Keratinocyte (primary cell): Measurements from ENCODE around the gene CNNM4. TPM values are rescaled to one million over a fixed set of nuclear protein-coding genes. Genes with fewer than 3 reads are reported as not detected.

Experiments
- DNase-seq: peaks from one replicate; pipeline ENCODE4 v3.0.0-alpha.2; 2011; ENCODE audit warnings: low read depth, missing footprints, low spot score
- FAIRE-seq: peaks from 2 replicates; lab custom pipeline; 2011; peaks lifted over from hg19 to GRCh38; lab: Jason Lieb, UNC
- H2AFZ ChIP-seq: 2 replicates; pipeline ENCODE4 v1.6.0; 2012; ENCODE audit warnings: low read length, control low read depth, inconsistent platforms; ENCODE audit not compliant: control insufficient read depth
- H3K27ac ChIP-seq: 2 replicates; pipeline ENCODE4 v1.5.1; 2011; ENCODE audit warnings: low read length; ENCODE audit not compliant: control insufficient read depth, insufficient read depth
- H3K27me3 ChIP-seq: 3 replicates; pipeline ENCODE4 v1.6.0; 2011; ENCODE audit warnings: low read length; ENCODE audit not compliant: control insufficient read depth, insufficient read depth; ENCODE audit errors: extremely low read depth
- H3K36me3 ChIP-seq, 2 experiments: 2 replicates in 1 of 2; 3 replicates in 1 of 2; pipeline ENCODE4 v1.5.1; 2011; ENCODE audit warnings: low read length in 2 of 2, mild to moderate bottlenecking in 1 of 2; ENCODE audit not compliant: control insufficient read depth in 2 of 2, insufficient read depth in 2 of 2; ENCODE audit errors: extremely low read depth in 1 of 2
- H3K4me1 ChIP-seq: 3 replicates; pipeline ENCODE4 v1.5.1; 2011; ENCODE audit warnings: low read length; ENCODE audit not compliant: control insufficient read depth, insufficient read depth; ENCODE audit errors: extremely low read depth
- H3K4me2 ChIP-seq: 3 replicates; pipeline ENCODE4 v1.6.0; 2011; ENCODE audit warnings: low read depth, low read length; ENCODE audit not compliant: control insufficient read depth, insufficient read depth; ENCODE audit errors: extremely low read depth
- H3K4me3 ChIP-seq, 3 experiments: fragments of 200-600 bp in 1 of 3; sonication (generic) in 1 of 3; 2 replicates in 2 of 3; 3 replicates in 1 of 3; pipeline ENCODE4 v1.5.1; 2011 to 2016; ENCODE audit warnings: low read length in 3 of 3, mild to moderate bottlenecking in 3 of 3, control low read depth in 2 of 3, inconsistent platforms in 1 of 3, low read depth in 1 of 3, mixed read lengths in 1 of 3, mixed run types in 1 of 3, moderate library complexity in 1 of 3; ENCODE audit not compliant: control insufficient read depth in 2 of 3, insufficient read depth in 2 of 3; ENCODE audit errors: extremely low read depth in 1 of 3
- H3K79me2 ChIP-seq: 2 replicates; pipeline ENCODE4 v1.6.0; 2012; ENCODE audit warnings: low read length; ENCODE audit not compliant: control insufficient read depth, insufficient read depth
- H3K9ac ChIP-seq: 3 replicates; pipeline ENCODE4 v1.6.0; 2011; ENCODE audit warnings: low read length; ENCODE audit not compliant: control insufficient read depth, insufficient read depth; ENCODE audit errors: extremely low read depth
- H3K9me1 ChIP-seq: 3 replicates; pipeline ENCODE4 v1.6.0; 2011; ENCODE audit warnings: low read length; ENCODE audit not compliant: control insufficient read depth, insufficient read depth; ENCODE audit errors: extremely low read depth
- H3K9me3 ChIP-seq: 2 replicates; pipeline ENCODE4 v1.5.1; 2012; ENCODE audit warnings: low read depth, low read length; ENCODE audit not compliant: control insufficient read depth
- H4K20me1 ChIP-seq: 3 replicates; pipeline ENCODE4 v1.6.0; 2011; ENCODE audit warnings: low read length; ENCODE audit not compliant: control insufficient read depth, insufficient read depth; ENCODE audit errors: extremely low read depth
- CTCF ChIP-seq, 3 experiments: IDR thresholded peaks in 1 of 3; conservative IDR thresholded peaks in 1 of 3; optimal IDR thresholded peaks in 1 of 3; 2 replicates in 2 of 3; 3 replicates in 1 of 3; pipeline versions ENCODE3 to v1.5.1; 2011; ENCODE audit warnings: low read length in 3 of 3, mild to moderate bottlenecking in 3 of 3, moderate library complexity in 2 of 3, control low read depth in 1 of 3, inconsistent platforms in 1 of 3; ENCODE audit not compliant: insufficient read depth in 2 of 3; ENCODE audit errors: extremely low read depth in 1 of 3
- EZH2 ChIP-seq: IDR thresholded peaks from one replicate; pipeline ENCODE4 v1.6.1; 2012; ENCODE audit warnings: inconsistent platforms, mild to moderate bottlenecking, low read length, moderate library complexity
- dilution Hi-C: fragments of 300-500 bp; cut with MboI; formaldehyde crosslinking; loops from one replicate; pipeline ENCODE4 v1.7.0; 2020; ENCODE audit warnings: low sequenced_read_pairs; ENCODE audit not compliant: extremely low pct_ligation_motif_present
- polyA plus RNA-seq, 5 experiments: library from polyadenylated mRNA; depleted of rRNA in 3 of 5; stranded (reverse) in 3 of 5; stranded (forward) in 1 of 5; unstranded in 1 of 5; fragments of >200 nt; gene quantifications; 1 replicate in 1 of 5; 2 replicates in 3 of 5; 3 replicates in 1 of 5; pipeline versions ENCODE4 v1.2.1 to v1.2.3, GENCODE V29; 2011 to 2012; ENCODE audit warnings: missing spikeins in 2 of 5, low read depth in 1 of 5, low replicate concordance in 1 of 5

CNNM4 gene
- polyA plus RNA-seq, 1 donor (not counting 4 experiments of a cell fraction or from before 2014, with no cell fraction given): 4.4 TPM

- dilution Hi-C loops: no loop called here
- no peak overlapping the region for H2AFZ ChIP-seq
- H3K27ac ChIP-seq: no peak overlapping the region
- DNase-seq (no peak), FAIRE-seq (no peak)
- no peak overlapping the region for H3K9ac ChIP-seq
- H3K4me2 ChIP-seq: no peak overlapping the region
- TF ChIP-seq EZH2 (no peak), CTCF (optimal IDR thresholded peaks at IDR 0.05 in 1 of 3, IDR thresholded peaks at IDR 0.05 in 1 of 3, conservative IDR thresholded peaks at IDR 0.05 in 1 of 3; ENCODE audit: extremely low read depth in 1 of 3, insufficient read depth in 2 of 3, low read length in 3 of 3) (no peak)
- no peaks in the 10 kb centered on the region for H3K27me3 ChIP-seq
- H3K9me3 ChIP-seq: no peaks in the 10 kb centered on the region
- H3K36me3 ChIP-seq: no peaks in the 10 kb centered on the region
- no peak overlapping the region for H3K4me3 ChIP-seq
- no peaks in the 10 kb centered on the region for H3K9me1 ChIP-seq
- H3K79me2 ChIP-seq: no peaks in the 10 kb centered on the region
- peaks cover 3% of the 10 kb centered on the region for H4K20me1 ChIP-seq
- no peaks in the 10 kb centered on the region for H3K4me1 ChIP-seq
These were observed 83.7 kb downstream of the CNNM4 start for GRCh38 chr2:96844405-96844808.

GRCh38 chr2:96846825-96847224, 86.1 kb downstream of the CNNM4 start:
- no peak overlapping the region for H3K4me3 ChIP-seq
- H3K27me3 ChIP-seq: no peaks in the 10 kb centered on the region
- dilution Hi-C loops: no loop called here
- H3K9me1 ChIP-seq: no peaks in the 10 kb centered on the region
- H3K9me3 ChIP-seq: no peaks in the 10 kb centered on the region
- DNase-seq (no peak), FAIRE-seq (no peak)
- no peaks in the 10 kb centered on the region for H3K79me2 ChIP-seq
- H2AFZ ChIP-seq: no peak overlapping the region
- no peaks in the 10 kb centered on the region for H4K20me1 ChIP-seq
- no peak for TF ChIP-seq CTCF (optimal IDR thresholded peaks at IDR 0.05 in 1 of 3, IDR thresholded peaks at IDR 0.05 in 1 of 3, conservative IDR thresholded peaks at IDR 0.05 in 1 of 3; ENCODE audit: extremely low read depth in 1 of 3, insufficient read depth in 2 of 3, low read length in 3 of 3)
- no peak for TF ChIP-seq EZH2
- no peak overlapping the region for H3K27ac ChIP-seq
- no peaks in the 10 kb centered on the region for H3K4me1 ChIP-seq
- H3K36me3 ChIP-seq: peaks cover 0 to 3% of the 10 kb centered on the region in 2 experiments
- no peak overlapping the region for H3K9ac ChIP-seq
- no peak overlapping the region for H3K4me2 ChIP-seq
